Mucosa of descending colon (tissue), 3 donors: Measurements from ENCODE around the gene RTN4. TPM values are rescaled to one million over a fixed set of nuclear protein-coding genes. Genes with fewer than 3 reads are reported as not detected.
"Not testable (repeated sequence)": the region's sequence is repeated elsewhere in the genome, so short reads cannot be mapped to it uniquely, and the experiment has no call there.

ENCODE experiments used
- ATAC-seq: fragments of 200-7000 bp; cut with Tn5 transposase; one replicate; pipeline ENCODE4 v1.9.1; 2020; ENCODE audit warnings: mild to moderate bottlenecking, moderate library complexity
- DNase-seq, 3 donors: peaks; one replicate each; pipeline ENCODE4 v3.0.0-alpha.2; 2020
- H3K36me3 ChIP-seq: fragments of 200-600 bp; one replicate; pipeline ENCODE4 v1.8.0; 2021; ENCODE audit warnings: low read depth, mild to moderate bottlenecking
- H3K4me1 ChIP-seq: fragments of 200-600 bp; one replicate; pipeline ENCODE4 v1.8.0; 2021; ENCODE audit warnings: low read depth, mild to moderate bottlenecking
- H3K4me3 ChIP-seq: fragments of 200-600 bp; one replicate; pipeline ENCODE4 v1.8.0; 2021; ENCODE audit warnings: mild to moderate bottlenecking
- H3K9me3 ChIP-seq: fragments of 200-600 bp; one replicate; pipeline ENCODE4 v1.8.0; 2021; ENCODE audit warnings: mild to moderate bottlenecking
- CTCF ChIP-seq: fragments of 200-600 bp; IDR thresholded peaks from one replicate; pipeline ENCODE4 v1.8.0; 2022; ENCODE audit warnings: antibody characterized with exemption, mild to moderate bottlenecking
- intact Hi-C, 2 donors: fragments of 100-400 bp; cut with DNase I in 1 of 2; cut with micrococcal nuclease in 1 of 2; formaldehyde crosslinking; loops; one replicate each; pipeline versions ENCODE4 v1.11.0 to v1.11.1; 2022; cut with DNase I, micrococcal nuclease
- total RNA-seq, 3 donors: library from RNA; stranded (reverse); fragmentation: NEBNext Ultra II Directional in 2 of 3; extraction: Animal tissue kit (Norgen Biotek cat#: 25700) in 2 of 3; gene quantifications; one replicate each; pipeline versions ENCODE4 v1.2.1 to v1.2.4, GENCODE V29; 2021 to 2023
- donor health status: DM: no; HTN: no; CAD: no; lungs with moderate emphysema.
- donor health status: DM: no; HTN: no; CAD: no.
- donor health status: DM: no; HTN: yes; CAD: no.

RTN4 gene
- total RNA-seq, 3 donors from 2014 or later, result 219 to 278 (median 224) TPM

GRCh38 chr2:55093381-55093780 is 43.1 kb upstream of the RTN4 start:
- TF ChIP-seq CTCF, result no peak
- ATAC-seq, result no peak
- H3K36me3 ChIP-seq, result no peaks in the 10 kb centered on the region
- peaks cover 3% of the 10 kb centered on the region for H3K4me1 ChIP-seq
- intact Hi-C loops, result no loop called here
- DNase-seq, result no peak
- H3K9me3 ChIP-seq, result no peaks in the 10 kb centered on the region
- no peak overlapping the region for H3K4me3 ChIP-seq

GRCh38 chr2:55092439-55092838 is 42.2 kb upstream of the RTN4 start:
- no peak for TF ChIP-seq CTCF
- peak; percentile 95 for ATAC-seq
- Histone ChIP-seq H3K9me3 (no peaks in the 10 kb centered on the region), H3K4me3 (no peak overlapping the region), H3K36me3 (no peaks in the 10 kb centered on the region), H3K4me1 (peaks cover 3% of the 10 kb centered on the region)
- peak; percentile 42 to 47 (median 44) for DNase-seq
- intact Hi-C loops, result no loop called here

- intact Hi-C loops, DNase-seq, H3K4me1 ChIP-seq, ATAC-seq, H3K36me3 ChIP-seq, H3K4me3 ChIP-seq, H3K9me3 ChIP-seq: not testable (repeated sequence)
Observed at GRCh38 chr2:55091681-55092080, 41.4 kb upstream of the RTN4 start.

DNA sequence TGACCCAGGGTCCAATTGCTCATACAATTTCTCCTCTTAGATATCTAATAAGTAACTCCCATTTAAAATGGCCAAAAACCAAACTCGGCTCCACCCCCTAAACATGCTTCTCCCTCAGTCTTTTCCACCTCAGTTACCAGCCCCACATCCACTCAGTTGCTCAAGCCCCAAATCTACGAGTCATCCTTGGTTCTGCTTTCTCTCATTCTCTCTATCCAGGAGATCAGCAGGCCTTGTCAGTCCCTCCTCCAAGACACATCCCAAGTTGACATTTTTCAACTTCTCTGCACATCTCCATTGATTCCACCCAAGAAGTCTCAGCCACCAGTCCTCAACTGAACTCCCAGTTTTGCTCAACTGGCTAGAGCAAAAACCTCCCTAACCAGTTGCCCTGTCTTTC is 40.5 kb upstream of the RTN4 start:
- H3K36me3 ChIP-seq, result no peaks in the 10 kb centered on the region
- H3K9me3 ChIP-seq, result no peaks in the 10 kb centered on the region
- intact Hi-C loops, result no loop called here
- no peak overlapping the region for H3K4me3 ChIP-seq
- no peak for TF ChIP-seq CTCF
- ATAC-seq (no peak), DNase-seq (no peak)
- H3K4me1 ChIP-seq, result peaks cover 3% of the 10 kb centered on the region

DNA sequence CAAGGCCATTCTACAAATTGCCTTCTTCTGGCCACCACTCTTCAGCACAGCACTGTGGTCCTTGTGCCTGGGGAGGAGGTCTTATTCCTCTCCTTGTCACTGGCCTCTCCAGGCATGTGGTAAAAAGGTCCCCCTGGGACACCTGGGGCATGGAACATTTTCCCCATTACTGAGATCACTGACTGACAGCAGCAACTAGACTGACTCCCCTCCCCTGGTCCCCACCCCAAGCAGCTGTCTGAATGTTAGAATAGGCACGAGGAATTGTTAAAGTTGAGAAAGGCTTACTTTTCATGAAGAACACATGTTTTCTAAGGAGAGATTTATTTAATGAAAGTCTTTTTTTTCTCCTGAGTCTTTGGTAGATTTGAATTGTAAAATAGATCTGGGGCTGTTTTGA is 39.5 kb upstream of the RTN4 start:
- Histone ChIP-seq H3K9me3 (no peaks in the 10 kb centered on the region), H3K4me3 (no peak overlapping the region), H3K4me1 (peaks cover 3% of the 10 kb centered on the region), H3K36me3 (no peaks in the 10 kb centered on the region)
- DNase-seq, result no peak
- ATAC-seq, result no peak
- TF ChIP-seq CTCF, result no peak
- intact Hi-C loops, result no loop called here

DNA sequence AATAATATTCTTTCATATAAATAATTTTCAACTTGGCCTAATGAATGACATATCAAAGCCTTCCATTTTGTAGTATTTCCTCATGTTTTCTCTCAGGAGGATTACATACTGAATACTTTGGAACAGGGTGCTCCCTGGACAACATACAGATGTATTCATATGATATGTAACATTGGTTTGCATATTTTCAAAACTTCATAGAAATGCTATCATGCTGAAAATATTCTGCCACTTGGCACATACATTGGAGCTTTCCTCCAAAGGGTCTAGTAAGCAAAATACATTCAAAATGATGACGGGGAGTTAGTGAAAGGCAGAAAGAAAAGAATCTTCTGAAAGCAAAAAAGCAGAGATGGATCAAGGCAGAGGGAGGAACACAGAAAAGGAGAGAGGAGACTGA is 38.1 kb upstream of the RTN4 start:
- H3K9me3 ChIP-seq, result no peaks in the 10 kb centered on the region
- no peak overlapping the region for H3K4me3 ChIP-seq
- ATAC-seq (no peak), DNase-seq (no peak)
- intact Hi-C loops, result no loop called here
- H3K4me1 ChIP-seq, result peaks cover 3% of the 10 kb centered on the region
- TF ChIP-seq CTCF, result no peak
- H3K36me3 ChIP-seq, result no peaks in the 10 kb centered on the region
